ENCODE measurements around the gene GADD45GIP1.
A peak's percentile ranks its signal among the peaks of the same experiment; 100 is the strongest.

GADD45GIP1 gene

GRCh38 chr19:12956446-12957388 lies at the start of gene GADD45GIP1:
Gene GADD45GIP1, minus strand, starts transcription at chr19:12957223. Its CDS starts 11 bp downstream, at chr19:12957212.
- Histone ChIP-seq H3K27me3 (ENCODE audit: low read depth) (no peaks in the 10 kb centered on the region), H3K36me3 (replicated peaks) (peaks cover 37% of the 10 kb centered on the region), H3K9me3 (no peaks in the 10 kb centered on the region), H3K4me1 (0 out of 2 replicates have a peak, but pooled peaks cover 4% of the 10 kb centered on the region), H3K4me3 (peak within 1 kb of the TSS; percentile 84)
- DNase-seq (ENCODE audit: low spot score in 2 of 2), result peak; percentile 81 to 90
- in situ Hi-C loops (cut with MboI; ENCODE audit: low sequenced_read_pairs), result no loop called here

DNA sequence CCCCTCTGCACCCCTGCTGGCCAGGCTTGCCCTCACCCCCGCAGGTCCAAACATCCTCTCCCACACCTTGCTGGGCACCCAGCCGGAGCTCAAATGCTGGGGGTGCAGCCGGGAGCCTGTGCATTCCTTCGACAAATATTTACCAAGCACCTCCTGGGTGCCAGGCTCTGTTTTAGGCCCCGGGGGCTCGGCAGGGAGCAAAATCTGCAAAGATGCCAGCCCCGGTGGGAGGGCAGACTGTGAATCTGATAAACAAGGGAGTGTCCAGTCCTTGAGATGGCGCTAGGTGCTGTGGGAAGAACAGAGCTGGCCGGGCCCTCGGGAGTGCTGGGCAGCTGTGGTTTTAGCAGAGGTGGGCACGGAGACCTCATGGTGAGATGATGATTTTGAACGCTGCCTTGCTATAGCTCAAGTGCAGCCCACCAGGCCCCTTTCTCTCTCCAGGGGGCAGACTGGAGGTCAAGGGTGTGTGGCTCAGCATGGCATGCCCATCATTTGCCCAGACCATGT lies 48.9 kb upstream of the GADD45GIP1 start:
- no peak for DNase-seq (ENCODE audit: low spot score in 2 of 2)
- H3K4me3 ChIP-seq, result no peak overlapping the region
- H3K9me3 ChIP-seq, result no peaks in the 10 kb centered on the region
- H3K4me1 ChIP-seq, result no peaks in the 10 kb centered on the region
- no peaks in the 10 kb centered on the region for H3K36me3 ChIP-seq (replicated peaks)
- no peaks in the 10 kb centered on the region for H3K27me3 ChIP-seq (ENCODE audit: low read depth)
- in situ Hi-C loops (cut with MboI; ENCODE audit: low sequenced_read_pairs), result no loop called here

DNA sequence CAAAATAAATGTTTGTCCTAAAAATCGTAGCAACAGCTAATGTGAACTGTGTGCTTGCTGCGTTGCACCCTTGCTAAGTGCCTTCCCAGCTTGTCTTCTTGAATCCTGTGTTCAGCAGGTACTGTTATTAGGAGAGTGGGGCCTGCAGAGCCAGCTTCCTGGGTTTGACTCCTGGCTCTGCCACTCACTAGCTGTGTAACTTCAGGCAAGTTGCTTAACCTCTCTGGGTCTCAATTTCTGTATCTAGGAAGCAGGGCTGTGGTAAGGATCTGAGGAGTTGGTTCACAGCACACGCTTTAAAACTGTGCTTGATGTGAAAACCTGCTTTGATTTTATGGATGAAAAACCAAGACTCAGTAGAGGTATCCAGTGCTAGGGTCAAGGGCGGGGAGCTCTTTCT lies 48.2 kb upstream of the GADD45GIP1 start:
- H3K4me1 ChIP-seq, result no peaks in the 10 kb centered on the region
- no peak overlapping the region for H3K4me3 ChIP-seq
- no peak for DNase-seq (ENCODE audit: low spot score in 2 of 2)
- H3K27me3 ChIP-seq (ENCODE audit: low read depth), result no peaks in the 10 kb centered on the region
- in situ Hi-C loops (cut with MboI; ENCODE audit: low sequenced_read_pairs), result no loop called here
- H3K36me3 ChIP-seq (replicated peaks), result no peaks in the 10 kb centered on the region
- no peaks in the 10 kb centered on the region for H3K9me3 ChIP-seq

- in situ Hi-C loops (cut with MboI; ENCODE audit: low sequenced_read_pairs), result no loop called here
- H3K27me3 ChIP-seq (ENCODE audit: low read depth), result no peaks in the 10 kb centered on the region
Measured at GRCh38 chr19:13004273-13004672, 47.2 kb upstream of the GADD45GIP1 start.

DNA sequence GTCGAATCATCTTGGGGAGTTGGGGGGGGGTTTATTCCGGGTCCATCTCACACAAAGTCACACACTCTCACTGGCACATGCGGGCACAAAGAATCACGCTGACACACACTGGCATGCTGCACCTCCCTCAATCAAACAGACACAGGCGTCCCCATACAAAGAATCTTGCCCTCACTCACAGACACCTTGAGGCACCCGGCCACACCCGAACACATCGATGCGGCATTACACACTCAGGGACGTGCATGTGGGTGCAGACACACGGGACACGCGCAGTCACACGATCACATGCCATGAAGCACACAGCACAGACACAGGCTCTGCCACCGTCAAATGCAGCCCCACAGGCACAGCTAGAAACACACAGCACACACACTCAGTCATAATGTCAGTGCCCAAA lies 46.1 kb upstream of the GADD45GIP1 start:
- no peaks in the 10 kb centered on the region for H3K27me3 ChIP-seq (ENCODE audit: low read depth)
- in situ Hi-C loops (cut with MboI; ENCODE audit: low sequenced_read_pairs), result no loop called here
- no peaks in the 10 kb centered on the region for H3K9me3 ChIP-seq

More at GRCh38 chr19:13004273-13004672, 47.2 kb upstream of the GADD45GIP1 start:
- Histone ChIP-seq H3K4me1 (no peaks in the 10 kb centered on the region), H3K9me3 (no peaks in the 10 kb centered on the region), H3K36me3 (replicated peaks) (no peaks in the 10 kb centered on the region), H3K4me3 (no peak overlapping the region)
- no peak for DNase-seq (ENCODE audit: low spot score in 2 of 2)

GRCh38 chr19:13002166-13002898 lies 45.3 kb upstream of the GADD45GIP1 start:
- H3K4me1 ChIP-seq, result no peaks in the 10 kb centered on the region
- H3K4me3 ChIP-seq, result no peak overlapping the region
- H3K27me3 ChIP-seq (ENCODE audit: low read depth), result no peaks in the 10 kb centered on the region
- no peak for DNase-seq (ENCODE audit: low spot score in 2 of 2)
- peaks cover 3% of the 10 kb centered on the region; the same call in 1 of the 2 replicates for H3K36me3 ChIP-seq (replicated peaks)
- in situ Hi-C loops (cut with MboI; ENCODE audit: low sequenced_read_pairs), result no loop called here
- H3K9me3 ChIP-seq, result no peaks in the 10 kb centered on the region

More for the DNA sequence above, 46.1 kb upstream of the GADD45GIP1 start:
- no peaks in the 10 kb centered on the region for H3K4me1 ChIP-seq
- peaks cover 3% of the 10 kb centered on the region; the same call in 1 of the 2 replicates for H3K36me3 ChIP-seq (replicated peaks)
- no peak for DNase-seq (ENCODE audit: low spot score in 2 of 2)
- no peak overlapping the region for H3K4me3 ChIP-seq

GRCh38 chr19:13001502-13002165 lies 44.6 kb upstream of the GADD45GIP1 start:
- H3K4me3 ChIP-seq, result no peak overlapping the region
- in situ Hi-C loops (cut with MboI; ENCODE audit: low sequenced_read_pairs), result no loop called here
- H3K27me3 ChIP-seq (ENCODE audit: low read depth), result no peaks in the 10 kb centered on the region
- peaks cover 3% of the 10 kb centered on the region; the same call in 1 of the 2 replicates for H3K36me3 ChIP-seq (replicated peaks)
- no peaks in the 10 kb centered on the region for H3K9me3 ChIP-seq
- H3K4me1 ChIP-seq, result peaks cover 3% of the 10 kb centered on the region; the same call in 1 of the 2 replicates
- no peak for DNase-seq (ENCODE audit: low spot score in 2 of 2)

- Histone ChIP-seq H3K4me1 (peaks cover 3% of the 10 kb centered on the region; the same call in 1 of the 2 replicates), H3K4me3 (no peak overlapping the region), H3K9me3 (no peaks in the 10 kb centered on the region), H3K27me3 (ENCODE audit: low read depth) (no peaks in the 10 kb centered on the region), H3K36me3 (replicated peaks) (peaks cover 3% of the 10 kb centered on the region; the same call in 1 of the 2 replicates)
- DNase-seq (ENCODE audit: low spot score in 2 of 2), result no peak
- in situ Hi-C loops (cut with MboI; ENCODE audit: low sequenced_read_pairs), result no loop called here
Measured at GRCh38 chr19:13001166-13001501, 44.1 kb upstream of the GADD45GIP1 start.

- in situ Hi-C loops (cut with MboI; ENCODE audit: low sequenced_read_pairs), result loop anchor here (25.0 kb wide), 1 partner anchor 589 kb away; no protein-coding TSS in a partner anchor
- Histone ChIP-seq H3K36me3 (replicated peaks) (peaks cover 3% of the 10 kb centered on the region; the same call in 1 of the 2 replicates), H3K9me3 (no peaks in the 10 kb centered on the region), H3K4me1 (peaks cover 6% of the 10 kb centered on the region; the same call in 1 of the 2 replicates), H3K27me3 (ENCODE audit: low read depth) (no peaks in the 10 kb centered on the region), H3K4me3 (no peak overlapping the region)
- DNase-seq (ENCODE audit: low spot score in 2 of 2), result no peak
Measured at GRCh38 chr19:12997967-12998940, 41.2 kb upstream of the GADD45GIP1 start.

GRCh38 chr19:12997179-12997966 lies 40.4 kb upstream of the GADD45GIP1 start:
- H3K27me3 ChIP-seq (ENCODE audit: low read depth), result no peaks in the 10 kb centered on the region
- in situ Hi-C loops (cut with MboI; ENCODE audit: low sequenced_read_pairs), result loop anchor here (25.0 kb wide), 1 partner anchor 590 kb away; no protein-coding TSS in a partner anchor
- DNase-seq (ENCODE audit: low spot score in 2 of 2), result no peak

DNA sequence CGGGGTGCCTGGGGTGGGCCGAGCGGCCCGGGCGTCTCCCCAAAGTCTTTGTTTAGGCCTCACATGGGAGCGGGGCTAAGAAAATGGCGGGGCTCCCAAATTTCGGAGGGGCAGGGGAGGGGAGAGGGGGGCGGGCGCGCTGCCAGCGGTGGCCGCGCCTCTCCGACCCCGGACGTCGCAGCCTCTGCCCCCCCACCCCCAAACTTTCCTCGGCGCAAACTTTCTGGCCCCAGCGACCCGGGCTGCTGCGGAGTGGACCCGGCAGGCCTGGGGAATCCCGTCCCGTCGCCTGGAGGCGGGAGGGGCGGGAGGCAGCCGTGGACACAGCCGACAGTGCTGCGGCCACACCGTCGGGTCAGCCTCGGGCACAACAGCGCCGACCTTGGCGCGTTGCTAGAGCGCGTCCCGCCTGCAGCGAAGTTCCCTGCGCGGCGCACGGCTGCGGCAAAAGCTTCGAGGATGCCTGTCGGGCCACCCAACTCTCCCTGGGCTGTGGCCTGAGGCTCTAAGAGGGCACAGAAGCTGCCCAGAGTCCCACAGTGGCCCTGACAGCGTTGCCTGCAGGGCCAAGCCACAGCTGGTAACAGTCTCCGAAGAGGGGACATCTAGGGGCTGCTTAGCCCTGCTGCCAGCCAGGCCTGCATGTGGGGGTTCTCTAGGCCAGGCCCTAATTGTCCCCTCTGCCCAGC lies 39.5 kb upstream of the GADD45GIP1 start:
- H3K27me3 ChIP-seq (ENCODE audit: low read depth), result no peaks in the 10 kb centered on the region
- peaks cover 3% of the 10 kb centered on the region; the same call in 1 of the 2 replicates for H3K36me3 ChIP-seq (replicated peaks)
- peak in 1 of 2 experiments; percentile 55 for DNase-seq (ENCODE audit: low spot score in 2 of 2)
- H3K9me3 ChIP-seq, result no peaks in the 10 kb centered on the region
- peak overlapping the region; percentile 57 for H3K4me3 ChIP-seq
- peaks cover 6% of the 10 kb centered on the region; the same call in 1 of the 2 replicates for H3K4me1 ChIP-seq
- in situ Hi-C loops (cut with MboI; ENCODE audit: low sequenced_read_pairs), result loop anchor here (25.0 kb wide), 1 partner anchor 591 kb away; no protein-coding TSS in a partner anchor

More at GRCh38 chr19:12997179-12997966, 40.4 kb upstream of the GADD45GIP1 start:
- H3K9me3 ChIP-seq, result no peaks in the 10 kb centered on the region
- peaks cover 6% of the 10 kb centered on the region; the same call in 1 of the 2 replicates for H3K4me1 ChIP-seq
- peaks cover 3% of the 10 kb centered on the region; the same call in 1 of the 2 replicates for H3K36me3 ChIP-seq (replicated peaks)
- peak overlapping the region; percentile 57 for H3K4me3 ChIP-seq

Data from HAP-1 (cell line).